HG03135 (cell line): ENCODE measurements around the gene ATP6V1G2.
"Not testable (repeated sequence)": the region's sequence is repeated elsewhere in the genome, so short reads cannot be mapped to it uniquely, and the experiment has no call there.

Experiments
- ATAC-seq: cut with Tn5 transposase; IDR thresholded peaks from one replicate; pipeline ENCODE4 v1.9.1; 2021; ENCODE audit warnings: mild to moderate bottlenecking, moderate library complexity; ENCODE audit not compliant: unreplicated experiment

Gene ATP6V1G2

DNA sequence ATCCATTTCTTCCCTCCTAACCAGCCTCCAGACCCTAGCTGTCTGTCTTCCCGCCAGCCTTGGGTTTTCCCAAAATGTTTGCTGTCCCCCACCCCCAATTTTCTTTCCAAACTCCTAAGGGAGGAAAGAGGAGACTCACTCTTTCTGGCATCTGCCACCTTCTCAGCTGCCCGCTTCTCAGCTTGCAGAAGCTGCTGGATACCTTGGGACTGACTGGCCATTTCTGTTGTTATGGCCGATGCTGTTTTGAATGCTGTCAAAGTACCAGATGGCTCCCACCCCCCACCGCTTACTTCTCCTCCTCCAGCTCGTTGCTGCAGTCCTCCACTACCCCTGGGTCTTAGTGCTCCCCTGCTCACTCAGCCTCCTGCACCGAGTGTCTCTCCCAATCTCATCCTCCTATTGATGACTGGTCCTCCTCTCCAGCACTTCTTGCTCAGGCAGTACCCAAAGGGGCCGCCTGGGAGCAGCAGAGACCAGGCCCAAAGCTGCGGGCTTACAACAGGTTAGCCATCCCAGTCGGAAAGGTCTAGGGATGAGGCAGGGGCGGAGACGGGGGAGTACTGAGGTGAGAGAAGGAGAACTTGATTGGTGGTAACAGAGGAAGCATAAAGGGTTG is at the start of gene ATP6V1G2:
TSS of gene ATP6V1G2 (minus strand) at position 270 of the 619 bp plus-strand sequence. CDS start at position 221, 49 bp downstream.
- peak; percentile 46 for ATAC-seq

DNA sequence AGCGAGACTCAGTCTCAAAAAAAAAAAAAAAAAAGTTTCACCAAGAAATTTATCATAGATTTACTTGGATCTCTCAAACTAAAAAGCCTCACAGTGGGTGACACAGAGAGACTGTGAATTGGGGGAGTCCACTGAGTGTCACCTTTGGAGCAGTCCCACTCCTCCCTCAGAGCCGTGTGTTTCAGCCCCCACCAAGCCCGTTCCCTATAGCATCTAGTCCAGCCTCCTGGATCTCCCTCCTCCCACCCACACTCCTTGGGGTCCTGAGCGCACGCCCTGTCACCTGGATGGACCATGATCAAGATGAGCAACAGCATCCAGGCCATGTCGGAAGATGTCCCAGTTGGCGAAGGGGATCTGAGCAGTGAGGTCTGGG is 46.0 kb upstream of the ATP6V1G2 start:
- ATAC-seq: no peak

DNA sequence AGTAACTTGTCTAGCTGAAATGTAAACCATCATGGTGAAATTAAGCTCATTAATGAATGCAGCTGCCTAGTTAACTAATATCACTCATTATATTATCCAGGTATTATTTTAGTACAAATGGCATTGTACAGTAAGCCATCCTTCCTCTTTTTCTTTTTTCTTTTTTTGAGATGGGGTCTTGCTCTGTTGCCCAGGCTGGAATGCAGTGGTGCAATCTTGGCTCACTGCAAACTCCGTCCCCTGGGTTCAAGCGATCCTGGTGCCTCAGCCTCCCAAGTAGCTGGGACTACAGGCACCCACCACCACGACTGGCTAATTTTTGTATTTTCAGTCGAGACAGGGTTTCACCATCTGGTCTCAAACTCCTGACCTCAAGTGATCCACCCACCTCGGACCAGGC is 44.3 kb upstream of the ATP6V1G2 start:
- ATAC-seq: not testable (repeated sequence)

DNA sequence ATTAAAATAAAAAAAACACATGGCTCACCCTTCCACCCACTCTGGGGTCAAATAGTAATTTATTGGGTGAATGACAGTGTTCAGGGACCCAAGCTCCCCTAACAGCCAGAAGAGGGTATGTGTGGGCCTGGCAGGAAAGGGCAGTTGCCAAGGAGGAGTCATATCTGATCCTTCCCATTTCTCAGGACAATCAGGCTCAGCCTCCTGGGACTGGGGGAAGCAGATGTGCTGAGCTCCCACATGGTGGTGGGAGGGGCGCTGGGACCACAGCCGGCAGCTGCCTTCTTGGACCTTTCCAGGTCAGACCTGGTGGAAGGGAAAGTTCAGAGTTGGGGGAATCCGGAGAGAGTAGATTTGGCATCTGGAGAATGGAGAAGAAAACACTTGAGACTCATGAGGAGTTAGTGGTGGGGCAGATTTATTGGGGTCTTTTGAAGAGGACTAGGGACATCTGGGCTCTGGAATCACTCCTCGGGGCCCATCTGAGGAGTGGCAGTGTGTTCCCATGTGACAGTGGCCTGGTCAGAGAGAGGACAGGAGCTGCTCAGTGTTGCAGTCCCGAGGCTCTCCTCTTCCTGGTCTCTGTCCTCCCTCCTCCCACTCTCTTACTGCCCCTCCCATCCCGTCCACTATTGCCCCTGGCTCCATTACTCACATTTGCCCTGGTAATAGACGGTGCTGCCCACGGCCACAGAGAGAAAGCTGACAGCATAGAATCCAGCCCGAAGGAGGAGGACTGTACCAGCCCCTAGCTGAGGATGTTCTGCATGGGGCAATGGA is 42.7 kb upstream of the ATP6V1G2 start:
- ATAC-seq: no peak

DNA sequence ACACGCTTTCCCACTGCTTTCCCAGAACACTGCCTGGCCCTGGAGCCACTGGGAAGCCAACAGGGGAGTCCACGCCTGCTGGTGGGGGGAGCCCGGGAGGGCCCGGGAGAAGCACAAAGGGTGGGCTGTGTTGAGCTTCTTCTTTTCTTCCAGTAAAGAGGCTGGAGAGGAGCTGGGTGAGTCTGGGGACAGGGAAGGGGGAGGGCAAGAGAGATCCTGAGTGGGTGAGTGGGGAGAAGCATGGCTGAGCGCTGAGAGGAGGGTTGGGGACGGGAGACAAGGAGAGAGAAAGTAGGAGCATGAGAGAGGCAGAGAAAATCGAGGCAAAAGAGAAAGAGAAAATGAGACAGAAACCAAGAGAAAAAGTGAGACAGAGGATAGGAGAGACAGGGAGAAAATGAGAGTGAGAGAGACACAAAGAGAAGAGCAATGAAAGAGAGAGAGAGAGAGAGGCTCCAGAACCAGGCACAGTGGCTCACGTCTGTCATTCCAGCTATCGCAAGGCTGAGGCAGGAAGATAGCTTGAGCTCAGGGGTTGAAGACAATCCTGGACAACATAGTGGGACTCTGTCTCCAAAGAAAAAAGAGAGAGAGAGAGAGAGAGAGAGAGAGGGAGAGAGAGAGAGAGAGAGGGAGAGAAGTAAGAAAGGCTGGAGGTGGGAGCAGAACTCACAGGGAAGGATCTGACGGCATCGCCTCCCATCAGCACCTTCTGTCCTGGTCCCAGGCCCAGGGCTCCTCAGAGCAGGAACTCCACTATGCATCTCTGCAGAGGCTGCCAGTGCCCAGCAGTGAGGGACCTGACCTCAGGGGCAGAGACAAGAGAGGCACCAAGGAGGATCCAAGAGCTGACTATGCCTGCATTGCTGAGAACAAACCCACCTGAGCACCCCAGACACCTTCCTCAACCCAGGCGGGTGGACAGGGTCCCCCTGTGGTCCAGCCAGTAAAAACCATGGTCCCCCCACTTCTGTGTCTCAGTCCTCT is 41.7 kb upstream of the ATP6V1G2 start:
- ATAC-seq: no peak

DNA sequence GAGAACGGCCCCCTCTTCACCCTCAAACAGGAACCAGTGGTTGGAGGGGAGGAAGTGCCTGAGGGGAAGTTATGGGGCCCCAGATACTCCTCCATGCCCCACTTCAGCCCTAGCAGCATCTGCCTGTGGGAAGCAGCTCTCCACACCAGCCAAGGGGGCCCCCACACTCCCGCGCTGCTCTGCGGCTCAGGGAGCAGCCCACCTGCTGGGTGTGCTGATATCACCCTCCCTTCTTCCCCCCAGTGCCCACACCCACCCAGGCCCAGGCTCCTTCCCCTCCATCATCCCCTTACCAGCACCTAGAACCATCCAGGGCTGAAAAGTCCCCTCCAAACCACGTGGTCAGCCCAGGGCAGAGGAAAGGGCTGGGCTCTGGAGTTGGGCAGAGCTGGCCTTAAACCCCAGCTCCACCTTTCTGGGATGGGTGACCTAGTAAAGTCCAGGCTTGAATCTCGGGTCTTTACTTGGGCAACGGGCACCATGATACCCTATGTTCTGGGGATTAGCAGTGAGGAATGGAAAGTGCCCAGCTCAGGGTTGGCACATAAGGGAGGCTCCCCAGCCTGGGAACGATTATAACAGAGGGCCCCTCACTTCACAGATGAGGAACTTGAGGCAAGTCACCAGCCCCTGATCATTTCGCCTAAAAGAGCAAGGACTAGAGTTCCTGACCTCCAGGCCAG is 40.3 kb upstream of the ATP6V1G2 start:
- ATAC-seq: no peak

DNA sequence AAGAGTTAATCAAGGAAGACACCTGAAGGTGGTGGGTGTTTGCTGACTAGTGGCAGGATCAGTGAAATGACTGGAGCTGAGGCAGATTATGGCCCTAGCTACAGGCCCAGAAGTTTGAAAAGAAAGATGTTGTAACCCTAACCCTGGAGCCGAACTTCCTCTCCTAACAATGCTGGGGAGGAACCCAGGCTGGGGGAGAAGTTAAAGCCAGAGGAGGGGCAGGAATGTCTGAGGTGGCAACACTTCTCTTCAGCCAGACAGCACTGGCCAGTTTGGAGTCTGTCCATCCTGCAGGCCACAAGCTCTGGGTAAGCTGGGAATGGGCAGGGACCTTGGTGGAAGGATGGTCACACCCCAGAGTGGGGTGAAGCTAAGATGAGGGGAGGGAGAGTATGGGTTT is 39.6 kb upstream of the ATP6V1G2 start, which contains the start of gene LST1:
TSS of gene LST1 (plus strand) at position 270 of the 400 bp plus-strand sequence. CDS start 1,023 bp downstream, outside the sequence.
- ATAC-seq: no peak

DNA sequence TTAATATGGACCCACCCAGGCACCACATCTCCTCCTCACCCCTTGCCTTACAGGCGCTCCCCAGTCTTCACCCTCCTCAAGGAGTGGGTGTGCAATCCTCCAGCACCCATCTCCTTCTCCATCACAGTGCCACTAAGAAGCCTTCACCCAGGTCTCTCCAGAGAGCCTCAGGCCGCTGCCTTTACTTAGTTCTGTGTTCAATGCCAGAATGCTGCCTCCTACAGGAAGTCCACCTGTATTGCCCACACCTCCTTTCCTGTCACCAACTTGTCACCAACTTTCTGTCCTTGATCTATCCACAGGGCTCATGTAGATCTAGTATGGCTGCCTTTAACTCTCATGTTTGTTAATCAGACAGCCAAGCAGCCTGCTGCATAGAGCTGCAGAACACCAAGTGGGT is 39.1 kb upstream of the ATP6V1G2 start:
- no peak for ATAC-seq

DNA sequence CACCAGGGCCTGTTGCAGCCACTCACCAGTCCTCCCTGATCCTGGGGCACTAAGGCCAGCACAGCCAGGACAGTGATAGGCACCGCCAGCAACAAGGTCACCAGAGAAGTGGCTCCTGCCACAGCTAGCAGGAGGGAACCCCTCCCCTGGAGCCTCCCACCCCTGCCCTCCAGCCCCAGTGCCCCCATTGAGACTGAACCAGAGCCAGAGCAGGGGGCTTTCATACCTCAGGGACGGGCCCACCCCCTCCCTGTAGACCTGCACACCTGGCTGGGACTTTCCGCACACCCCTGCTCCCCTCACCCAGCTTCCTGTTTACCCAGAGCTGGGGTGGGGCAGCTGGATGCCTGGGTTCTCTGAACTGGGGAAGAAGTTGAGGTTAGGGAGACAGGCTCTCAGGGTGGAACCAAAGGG is 35.8 kb upstream of the ATP6V1G2 start, which contains the start of gene LTB:
TSS of gene LTB (minus strand) at position 195 of the 414 bp plus-strand sequence. CDS start at position 188, 7 bp downstream.
- ATAC-seq: no peak

DNA sequence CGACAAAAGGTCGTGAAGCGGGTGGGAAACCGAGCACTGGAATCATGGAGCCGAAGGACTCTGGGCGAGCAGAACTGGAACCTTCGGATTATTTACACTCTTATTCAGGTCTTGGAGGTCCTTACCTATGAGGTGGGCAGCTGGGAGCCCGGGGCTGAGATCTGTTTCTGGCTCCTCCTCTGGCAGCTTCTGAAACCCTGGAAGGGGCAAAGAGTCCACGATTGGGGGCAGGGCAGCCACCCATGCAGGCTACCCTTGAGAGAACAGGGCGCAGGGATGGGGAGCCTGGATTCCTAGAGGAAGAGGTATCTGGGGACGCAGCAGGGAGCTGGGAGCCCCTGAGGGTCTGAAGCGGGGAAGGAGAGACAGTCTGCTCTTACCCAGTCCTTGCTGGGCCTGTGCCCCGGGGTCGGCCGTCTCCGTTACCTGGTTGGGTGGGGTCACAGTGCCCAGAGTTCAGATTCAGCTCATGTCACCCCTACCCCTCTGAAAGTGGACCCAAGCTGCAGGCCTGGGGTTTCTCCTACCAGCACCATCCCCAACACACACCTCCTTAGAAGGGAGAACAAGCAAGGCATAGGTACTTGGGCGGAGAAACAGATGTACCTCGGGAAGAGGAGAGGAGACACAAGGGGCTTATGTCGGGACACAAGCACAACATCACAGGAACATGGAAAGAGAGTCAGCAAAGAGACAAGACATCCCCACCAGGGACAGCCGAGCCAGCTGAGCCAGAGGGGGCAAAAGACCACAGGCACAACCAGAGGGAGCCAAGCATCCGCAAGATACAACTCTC is 35.2 kb upstream of the ATP6V1G2 start:
- no peak for ATAC-seq

DNA sequence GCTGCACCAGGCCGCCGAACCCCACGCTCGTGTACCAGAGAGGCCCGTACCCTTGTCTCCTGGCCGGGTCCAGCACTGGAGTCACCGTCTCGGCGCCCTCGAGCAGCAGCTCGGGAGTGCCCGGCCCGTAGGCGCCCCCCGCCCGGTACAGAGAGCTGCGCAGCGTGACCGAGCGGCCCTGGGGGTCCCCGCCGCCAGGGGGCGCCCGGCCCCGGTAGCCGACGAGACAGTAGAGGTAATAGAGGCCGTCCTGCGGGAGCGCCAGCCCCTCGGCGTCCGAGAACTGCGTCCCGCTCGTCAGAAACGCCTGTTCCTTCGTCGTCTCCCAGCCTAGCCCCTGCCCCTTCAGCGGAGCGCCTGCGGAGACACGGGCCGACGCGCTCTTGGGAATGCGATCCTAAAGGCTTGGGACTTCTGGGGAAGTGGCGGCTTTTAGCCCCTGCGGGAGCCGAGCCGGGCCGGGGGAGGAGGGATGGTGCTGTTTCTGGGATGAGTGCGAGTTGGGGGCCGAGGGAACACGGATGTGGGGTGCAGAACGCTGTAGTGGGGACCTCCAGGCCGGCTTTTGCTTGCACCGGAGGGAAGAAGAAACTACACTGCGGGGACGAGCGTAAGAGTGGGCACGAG is 34.5 kb upstream of the ATP6V1G2 start:
- peak; percentile 58 for ATAC-seq

DNA sequence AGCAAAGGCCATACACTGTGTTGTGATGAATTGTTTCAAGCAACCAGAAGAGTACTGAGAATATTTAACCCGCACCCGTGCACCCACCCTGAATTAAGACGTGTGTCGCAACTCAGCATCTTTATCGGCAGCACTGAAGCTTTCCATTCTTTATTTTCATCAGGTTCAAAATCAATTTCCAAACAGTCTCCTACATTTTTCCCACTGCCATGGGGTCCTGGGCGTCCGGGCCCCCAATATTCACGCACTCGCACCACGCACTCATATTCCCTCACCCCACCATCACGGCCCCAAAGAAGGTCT is 34.0 kb upstream of the ATP6V1G2 start:
- ATAC-seq: no peak

DNA sequence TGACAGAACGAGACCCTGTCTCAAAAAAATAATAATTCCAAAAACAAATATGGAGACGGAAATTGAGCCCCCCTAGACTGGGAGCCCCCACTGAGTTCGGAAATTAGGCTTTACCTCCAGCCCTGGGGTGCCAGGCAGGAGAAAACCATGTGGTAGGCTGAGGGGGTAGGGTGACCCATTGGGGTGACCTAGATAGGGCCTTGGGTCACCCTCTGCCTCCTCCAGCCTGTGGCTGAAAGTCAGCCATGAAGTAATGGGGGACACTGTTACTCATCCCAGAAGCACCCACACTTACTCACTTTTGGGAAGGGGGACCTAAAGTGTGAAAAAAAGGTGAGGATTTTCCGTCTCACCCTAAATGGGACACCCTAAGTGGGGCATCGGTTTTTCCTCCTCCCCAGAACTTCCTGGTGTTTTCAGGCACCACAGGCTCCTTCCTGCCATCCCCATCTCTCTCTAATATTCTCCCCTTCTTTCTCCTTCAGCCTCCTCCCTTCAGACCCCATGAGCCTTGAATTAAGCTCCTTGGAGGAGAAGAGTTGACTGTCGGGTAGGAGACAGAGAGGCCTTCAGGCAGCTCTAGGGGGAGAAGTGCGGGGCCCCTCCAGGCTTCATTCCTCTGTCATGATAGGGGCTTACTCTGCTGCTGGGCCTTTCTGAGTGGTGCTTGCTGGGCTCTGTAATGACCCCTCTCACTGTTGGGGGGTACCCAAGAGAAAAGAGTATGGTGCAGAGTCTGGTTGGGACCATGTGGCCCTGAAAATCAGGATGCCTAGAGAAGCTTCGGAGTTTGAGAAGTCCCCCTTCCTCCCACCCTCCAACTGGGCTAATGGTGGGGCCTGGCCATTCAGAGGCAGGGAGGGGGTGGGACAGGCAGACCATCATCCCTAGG is 33.4 kb upstream of the ATP6V1G2 start:
- no peak for ATAC-seq

DNA sequence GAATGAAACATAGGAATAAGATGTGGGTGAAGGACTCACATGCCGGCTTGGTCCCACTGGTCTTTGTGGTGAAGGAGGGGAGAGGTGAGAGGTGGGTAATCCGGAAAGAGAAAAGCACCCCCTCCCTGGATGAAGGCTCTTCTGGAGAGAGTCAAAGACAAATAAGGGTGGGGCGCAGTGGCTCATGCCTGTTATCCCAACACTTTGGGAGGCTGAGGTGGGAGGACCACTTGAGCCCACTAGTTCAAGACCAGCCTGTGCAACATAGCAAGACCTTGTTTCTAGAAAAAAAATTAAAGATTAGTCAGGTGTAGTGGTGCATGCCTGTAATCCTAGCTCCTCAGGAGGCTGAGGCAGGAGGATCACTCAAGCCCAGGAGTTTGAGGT is 32.7 kb upstream of the ATP6V1G2 start:
- ATAC-seq: no peak

DNA sequence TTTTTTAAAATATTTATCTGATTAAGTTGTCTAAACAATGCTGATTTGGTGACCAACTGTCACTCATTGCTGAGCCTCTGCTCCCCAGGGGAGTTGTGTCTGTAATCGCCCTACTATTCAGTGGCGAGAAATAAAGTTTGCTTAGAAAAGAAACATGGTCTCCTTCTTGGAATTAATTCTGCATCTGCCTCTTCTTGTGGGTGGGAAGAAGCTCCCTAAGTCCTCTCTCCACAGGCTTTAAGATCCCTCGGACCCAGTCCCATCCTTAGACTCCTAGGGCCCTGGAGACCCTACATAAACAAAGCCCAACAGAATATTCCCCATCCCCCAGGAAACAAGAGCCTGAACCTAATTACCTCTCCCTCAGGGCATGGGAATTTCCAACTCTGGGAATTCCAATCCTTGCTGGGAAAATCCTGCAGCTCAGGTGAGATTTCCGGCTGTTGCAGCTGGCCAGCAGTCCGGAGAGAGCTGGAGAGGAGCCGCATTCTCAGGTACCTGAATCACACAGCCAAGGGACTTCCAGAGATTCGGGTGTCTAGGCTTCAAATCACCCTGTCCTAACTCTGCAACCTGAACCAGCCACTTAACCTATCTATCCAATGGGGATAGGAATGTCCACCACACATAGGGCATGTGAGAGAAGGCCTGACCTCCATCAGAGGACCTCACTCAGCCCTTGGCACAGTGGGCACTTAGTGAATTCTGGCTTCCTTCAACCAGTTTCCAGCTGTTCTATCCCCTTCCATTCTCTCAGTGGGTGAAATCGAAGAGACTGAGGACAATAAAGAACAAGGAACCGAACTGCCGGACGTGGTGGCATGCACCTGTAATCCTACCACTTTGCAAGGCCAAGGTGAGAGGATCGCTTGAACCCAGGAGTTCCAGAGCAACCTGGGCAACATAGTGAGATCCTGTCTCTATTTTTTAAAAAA is 32.0 kb upstream of the ATP6V1G2 start:
- ATAC-seq: no peak

DNA sequence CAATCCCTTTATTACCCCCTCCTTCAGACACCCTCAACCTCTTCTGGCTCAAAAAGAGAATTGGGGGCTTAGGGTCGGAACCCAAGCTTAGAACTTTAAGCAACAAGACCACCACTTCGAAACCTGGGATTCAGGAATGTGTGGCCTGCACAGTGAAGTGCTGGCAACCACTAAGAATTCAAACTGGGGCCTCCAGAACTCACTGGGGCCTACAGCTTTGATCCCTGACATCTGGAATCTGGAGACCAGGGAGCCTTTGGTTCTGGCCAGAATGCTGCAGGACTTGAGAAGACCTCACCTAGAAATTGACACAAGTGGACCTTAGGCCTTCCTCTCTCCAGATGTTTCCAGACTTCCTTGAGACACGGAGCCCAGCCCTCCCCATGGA is 31.2 kb upstream of the ATP6V1G2 start:
- ATAC-seq: no peak

DNA sequence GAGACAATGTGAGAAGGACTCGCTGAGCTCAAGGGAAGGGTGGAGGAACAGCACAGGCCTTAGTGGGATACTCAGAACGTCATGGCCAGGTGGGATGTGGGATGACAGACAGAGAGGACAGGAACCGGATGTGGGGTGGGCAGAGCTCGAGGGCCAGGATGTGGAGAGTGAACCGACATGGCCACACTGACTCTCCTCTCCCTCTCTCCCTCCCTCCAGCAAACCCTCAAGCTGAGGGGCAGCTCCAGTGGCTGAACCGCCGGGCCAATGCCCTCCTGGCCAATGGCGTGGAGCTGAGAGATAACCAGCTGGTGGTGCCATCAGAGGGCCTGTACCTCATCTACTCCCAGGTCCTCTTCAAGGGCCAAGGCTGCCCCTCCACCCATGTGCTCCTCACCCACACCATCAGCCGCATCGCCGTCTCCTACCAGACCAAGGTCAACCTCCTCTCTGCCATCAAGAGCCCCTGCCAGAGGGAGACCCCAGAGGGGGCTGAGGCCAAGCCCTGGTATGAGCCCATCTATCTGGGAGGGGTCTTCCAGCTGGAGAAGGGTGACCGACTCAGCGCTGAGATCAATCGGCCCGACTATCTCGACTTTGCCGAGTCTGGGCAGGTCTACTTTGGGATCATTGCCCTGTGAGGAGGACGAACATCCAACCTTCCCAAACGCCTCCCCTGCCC is 30.6 kb upstream of the ATP6V1G2 start:
- no peak for ATAC-seq
